SK-MEL-5 (cell line): ENCODE data around the gene ABCA5. TPM values are rescaled to one million over a fixed set of nuclear protein-coding genes. Genes with fewer than 3 reads are reported as not detected.

Source experiments
- small RNA-seq, 2 experiments: library from RNA; depleted of rRNA; stranded (forward); fragments of <200 nt; gene quantifications; one replicate each; pipeline ENCODE3, GENCODE V24; 2014
- total RNA-seq: library from RNA; depleted of rRNA; stranded (reverse); fragments of >200 nt; shearing (Covaris generic); gene quantifications from 2 replicates; pipeline ENCODE4 v1.2.3, GENCODE V29; 2014; rRNA removed

The ABCA5 gene
- total RNA-seq, 1 experiment from 2014 or later: 45.2 TPM

Small RNA genes lying within 50 kb of the gene (small RNA-seq; reads per million reads assigned to genes)
- gene RF00561 (0 reads per million in 2 experiments), gene SNRPGP4 (0 reads per million in 2 experiments)

Other genes starting within 250 kb of the ABCA5 start
- gene ABCA6, start 185.2 kb downstream of the ABCA5 start, total RNA-seq: 0.75 and 1.5 TPM in 2 replicates
- gene ABCA10, start 98.3 kb downstream of the ABCA5 start, total RNA-seq: 0.67 and 0.98 TPM in 2 replicates
- 12.2 and 12.8 TPM in 2 replicates for gene MAP2K6, start 87.6 kb upstream of the ABCA5 start, total RNA-seq